ENCODE results near the gene L3MBTL1.

The L3MBTL1 gene

DNA sequence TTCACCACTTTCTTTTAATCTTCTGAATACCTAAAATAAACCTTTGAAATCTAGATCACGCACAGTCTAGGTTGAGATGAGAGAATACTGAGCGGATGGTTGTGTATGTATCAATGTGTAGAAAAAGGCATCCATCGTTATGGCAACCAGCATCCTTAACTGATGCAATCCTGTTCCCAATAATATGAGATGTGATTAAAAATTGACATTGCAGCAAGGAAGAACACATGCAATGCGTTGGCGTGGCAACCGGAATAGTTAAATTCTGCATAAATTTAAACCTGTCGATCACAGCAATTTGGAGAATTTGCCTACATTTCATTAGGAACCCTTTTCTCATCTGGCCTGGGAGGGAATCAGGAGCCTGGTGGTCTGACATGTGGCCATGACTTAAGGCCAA, 1.3 kb upstream of the L3MBTL1 start:
- DNase-seq (ENCODE audit: low spot score), result no peak

DNA sequence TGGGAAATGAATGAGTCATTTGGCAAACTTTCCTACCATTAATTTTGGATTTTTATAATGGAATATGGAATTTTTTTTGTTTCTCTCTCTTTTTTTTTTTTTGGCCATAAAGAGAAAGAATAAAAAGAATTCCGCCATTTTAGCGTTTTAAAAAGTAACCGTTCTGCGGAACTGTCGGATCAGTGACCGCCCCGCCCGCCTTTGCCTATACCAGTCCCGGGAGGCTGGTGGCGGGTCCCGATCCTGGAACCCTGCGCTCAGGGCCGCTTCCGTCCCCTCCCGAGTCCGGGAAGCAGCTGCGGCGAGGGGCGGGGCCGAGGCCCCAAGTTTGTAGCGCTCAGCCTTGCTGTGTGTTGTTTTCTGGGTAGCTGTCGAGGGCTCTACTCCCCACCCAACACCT, 609 bp downstream of the L3MBTL1 start:
- no peak for DNase-seq (ENCODE audit: low spot score)

DNA sequence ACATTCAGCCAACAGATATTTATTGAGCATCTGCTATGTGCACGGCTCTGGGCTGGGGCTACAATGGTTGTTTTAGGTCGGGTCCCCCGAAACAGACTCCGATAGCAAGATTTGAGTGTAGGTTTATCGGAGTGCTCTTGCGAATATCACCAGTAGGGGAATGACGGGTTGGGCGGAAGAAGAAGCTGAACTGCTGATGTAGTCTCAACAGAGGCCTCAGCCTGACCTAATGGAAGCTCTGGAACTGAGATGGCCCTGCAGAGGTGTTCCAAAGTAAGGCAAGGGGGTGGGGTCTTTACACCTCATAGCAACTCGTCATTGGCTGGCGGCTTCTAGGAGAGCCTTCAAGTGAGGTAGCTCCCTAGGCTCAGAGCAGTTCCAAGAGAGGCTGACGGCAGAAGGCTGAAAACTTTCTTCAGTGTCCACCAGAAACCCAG, 1.1 kb downstream of the L3MBTL1 start:
- DNase-seq (ENCODE audit: low spot score), result no peak

DNA sequence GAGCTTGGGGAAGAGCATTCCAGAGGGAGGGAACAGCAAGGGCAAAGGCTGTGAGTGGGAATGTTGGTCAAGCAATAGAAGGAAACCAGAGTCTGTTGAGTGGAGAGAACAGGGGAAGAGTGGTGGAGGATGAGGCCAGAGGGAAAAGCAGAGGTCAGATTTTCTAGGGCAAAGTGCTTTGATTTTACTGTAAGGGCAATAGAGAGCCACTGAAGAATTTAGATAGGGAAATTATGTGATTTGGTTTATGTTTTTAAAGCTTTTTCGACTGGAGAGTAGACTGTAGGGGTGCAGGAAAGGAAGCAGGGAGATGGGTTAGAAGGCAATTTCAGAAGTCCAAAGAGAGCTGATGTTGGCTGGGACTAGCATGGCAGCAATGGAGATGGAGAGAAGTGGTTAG, 4.4 kb downstream of the L3MBTL1 start:
- no peak for DNase-seq (ENCODE audit: low spot score)

DNA sequence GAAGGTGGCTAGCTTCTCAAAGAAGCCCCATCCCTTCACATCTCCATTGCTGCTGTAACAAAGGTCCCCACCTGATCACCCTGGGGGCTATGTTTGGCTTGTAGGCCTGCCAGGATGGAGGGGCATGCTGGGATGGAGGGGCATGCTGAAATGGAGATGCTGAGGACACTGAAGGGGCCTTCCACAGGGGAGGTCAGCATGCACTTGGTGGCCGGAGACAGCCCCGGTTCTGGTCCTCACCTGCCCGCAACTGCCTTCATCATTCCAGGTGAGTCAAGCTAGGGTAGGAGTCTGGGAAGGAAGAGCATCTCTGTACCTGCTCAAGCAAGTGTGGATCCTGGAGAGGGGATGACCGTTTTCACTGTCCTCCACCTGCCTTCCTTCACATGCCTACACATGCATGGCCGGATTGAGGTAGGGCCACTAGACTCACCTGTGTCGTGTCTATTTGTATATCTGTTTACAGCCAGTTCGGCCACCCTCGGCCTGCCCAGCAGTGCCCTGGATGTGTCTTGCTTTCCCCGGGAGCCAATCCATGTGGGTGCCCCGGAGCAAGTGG, 6.0 kb downstream of the L3MBTL1 start:
- no peak for DNase-seq (ENCODE audit: low spot score)

DNA sequence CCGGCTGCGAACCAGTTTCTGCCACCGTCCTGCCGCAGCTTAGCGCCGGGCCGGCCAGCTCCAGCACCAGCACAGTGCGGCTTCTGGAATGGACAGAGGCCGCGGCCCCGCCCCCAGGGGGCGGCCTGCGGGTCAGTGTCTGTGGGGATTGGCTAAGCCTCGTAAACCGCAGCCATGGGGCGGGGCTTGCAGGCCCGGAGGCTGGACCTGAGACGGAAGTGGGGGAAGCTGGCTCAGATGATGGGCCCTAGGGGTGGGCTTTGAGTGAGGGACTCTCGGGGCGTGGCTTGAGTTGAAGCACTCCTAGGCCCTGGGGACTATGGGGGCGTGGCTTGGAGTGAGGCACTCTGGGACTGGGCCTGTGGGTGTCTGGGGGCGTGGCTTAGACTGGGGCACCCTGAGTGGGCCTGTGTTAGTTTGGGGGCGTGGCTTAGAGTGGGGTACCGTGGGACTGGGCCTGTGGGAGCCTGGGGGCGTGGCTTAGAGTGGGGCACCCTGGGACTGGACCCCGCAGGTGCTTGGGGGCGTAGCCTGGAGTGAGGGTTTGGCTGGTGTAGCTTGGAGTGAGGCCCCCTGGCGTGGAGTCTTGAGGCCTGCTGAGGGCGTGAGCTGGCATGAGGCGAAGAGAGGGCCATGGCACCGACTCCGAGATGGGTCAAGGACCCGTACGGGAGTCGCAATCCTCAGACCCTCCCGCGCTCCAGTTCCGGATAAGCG, 6.6 kb downstream of the L3MBTL1 start:
- peak; percentile 99 for DNase-seq (ENCODE audit: low spot score)

DNA sequence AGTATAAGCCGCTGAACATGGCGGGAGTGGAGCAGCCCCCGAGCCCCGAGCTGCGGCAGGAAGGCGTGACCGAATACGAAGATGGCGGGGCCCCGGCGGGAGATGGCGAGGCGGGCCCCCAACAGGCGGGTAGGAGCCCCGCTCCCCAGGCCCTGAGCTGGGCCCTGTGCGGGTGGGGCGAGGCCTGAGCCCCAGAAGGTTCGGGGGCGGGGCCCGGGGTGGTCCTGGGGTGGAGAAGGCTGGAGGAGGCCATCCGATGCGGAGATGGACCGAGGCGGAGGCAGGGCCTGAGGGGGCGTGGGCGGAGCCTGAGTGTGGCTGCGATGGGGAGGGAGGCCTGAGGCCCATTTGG, 7.1 kb downstream of the L3MBTL1 start:
- no peak for DNase-seq (ENCODE audit: low spot score)

DNA sequence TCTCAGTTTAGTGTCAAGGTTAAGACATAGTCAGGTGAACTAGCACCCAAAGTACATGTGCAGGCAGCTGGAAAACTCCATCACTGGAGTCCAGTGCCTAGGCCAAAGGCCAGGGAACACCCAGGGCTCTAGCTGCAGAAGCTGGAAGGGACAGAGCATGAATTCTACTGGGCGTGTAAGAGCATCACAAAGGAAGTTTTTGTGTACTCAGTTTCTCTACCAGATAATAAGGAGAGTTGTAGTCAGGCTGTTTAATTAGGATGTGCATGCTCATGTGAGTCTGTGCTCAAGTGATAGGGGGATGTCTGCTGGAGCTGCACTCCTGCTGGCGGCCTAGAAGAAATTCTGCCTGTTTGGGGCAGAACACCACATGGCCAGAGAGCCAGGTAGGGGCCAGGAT, 8.1 kb downstream of the L3MBTL1 start:
- DNase-seq (ENCODE audit: low spot score), result no peak

DNA sequence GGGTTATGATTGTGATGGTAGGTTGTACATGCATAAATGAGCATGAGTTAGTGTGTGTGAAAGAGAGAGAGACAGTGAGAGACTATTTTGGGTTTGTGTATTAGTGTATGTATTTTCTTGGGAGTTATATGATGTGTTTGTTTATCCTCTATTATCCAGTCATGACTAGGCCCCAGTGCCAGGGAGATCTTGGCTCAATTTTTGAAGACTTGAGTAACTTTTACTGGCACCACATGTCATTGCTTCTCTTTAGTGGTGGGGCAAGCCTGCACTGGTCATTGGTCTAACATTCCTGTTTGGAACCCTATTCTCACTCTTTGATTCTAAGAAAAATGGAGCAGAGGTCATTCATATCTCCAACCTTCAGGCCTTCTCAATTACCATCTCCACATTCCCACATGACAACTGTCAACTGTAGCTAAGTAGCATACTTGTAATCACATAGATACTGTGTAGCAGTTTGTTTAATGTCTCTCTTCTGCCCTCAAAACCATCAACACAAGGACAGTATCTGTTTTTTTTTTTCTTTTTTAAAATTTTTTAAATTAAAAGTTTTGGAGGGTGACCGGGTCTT, 8.8 kb downstream of the L3MBTL1 start:
- DNase-seq (ENCODE audit: low spot score), result no peak

DNA sequence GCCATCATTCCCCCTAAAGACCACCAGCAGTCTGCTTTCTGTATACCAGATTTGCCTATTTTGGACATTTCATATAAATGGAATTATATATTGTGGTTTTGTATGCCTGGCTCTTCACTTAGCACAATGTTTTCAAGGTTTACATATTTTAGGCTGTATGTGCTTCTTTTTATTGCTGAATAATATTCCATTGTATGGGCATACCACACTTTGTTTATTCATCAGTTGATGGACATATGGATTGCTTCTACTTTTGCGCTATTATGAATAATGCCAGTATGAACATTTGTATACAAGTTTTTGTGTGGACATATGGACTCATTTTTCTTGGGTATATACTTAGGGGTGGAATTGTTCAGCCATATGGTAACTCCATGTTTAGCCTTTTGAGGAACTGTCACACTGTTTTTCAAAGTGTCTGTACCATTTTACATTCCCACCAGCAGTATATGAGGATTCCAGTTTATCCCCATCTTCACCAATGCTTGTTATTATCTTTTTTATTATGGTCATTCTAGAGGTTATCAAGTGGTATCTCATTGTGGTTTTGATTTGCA, 12.7 kb downstream of the L3MBTL1 start:
- no peak for DNase-seq (ENCODE audit: low spot score)

DNA sequence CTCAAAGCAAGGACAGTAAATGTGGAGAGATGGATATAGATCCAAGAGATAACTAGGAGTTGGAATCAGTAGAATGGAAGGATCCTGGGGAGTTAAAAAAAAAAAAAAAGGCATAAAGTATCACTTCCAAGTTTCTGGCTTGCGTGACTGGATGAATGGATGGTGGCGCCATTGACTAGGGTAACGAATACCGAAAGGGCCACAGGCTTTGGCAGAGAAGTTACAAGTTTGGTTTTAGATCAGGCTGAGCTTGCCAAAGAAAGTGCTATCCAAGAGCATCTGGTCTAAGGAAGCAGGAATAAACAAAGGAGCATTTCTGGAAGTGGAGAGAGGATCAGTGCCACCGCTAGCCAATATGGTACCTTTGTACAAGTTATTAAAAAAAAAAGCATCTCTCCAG, 17.5 kb downstream of the L3MBTL1 start:
- no peak for DNase-seq (ENCODE audit: low spot score)

DNA sequence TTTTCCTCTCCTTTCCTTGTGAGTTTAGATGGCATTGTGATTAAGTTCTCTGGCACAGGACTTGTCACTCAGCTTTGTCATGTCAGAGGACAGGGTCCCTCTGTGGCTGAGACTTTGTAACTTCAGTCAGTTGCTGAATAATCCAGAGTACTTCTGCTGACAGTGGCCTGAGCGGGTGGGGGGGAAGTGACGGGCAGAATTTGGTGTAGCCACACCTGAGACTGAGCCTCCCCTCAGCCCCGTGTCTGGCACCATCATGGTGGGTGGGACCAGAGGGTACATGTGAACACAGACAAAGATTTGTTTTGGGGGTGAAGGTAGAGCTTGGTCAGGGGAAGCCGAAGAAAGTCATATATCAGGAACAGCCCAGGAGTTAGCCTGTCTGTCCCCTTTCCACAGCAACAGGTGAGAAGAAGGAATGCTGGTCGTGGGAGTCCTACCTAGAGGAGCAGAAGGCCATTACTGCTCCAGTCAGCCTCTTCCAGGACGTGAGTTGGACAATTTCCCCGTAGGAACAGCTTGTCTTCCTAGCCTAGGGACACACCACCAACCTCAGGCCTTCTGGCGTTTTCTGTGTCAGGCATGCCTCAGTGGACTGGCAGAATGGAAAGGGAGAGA, 20.9 kb downstream of the L3MBTL1 start:
- DNase-seq (ENCODE audit: low spot score), result no peak

DNA sequence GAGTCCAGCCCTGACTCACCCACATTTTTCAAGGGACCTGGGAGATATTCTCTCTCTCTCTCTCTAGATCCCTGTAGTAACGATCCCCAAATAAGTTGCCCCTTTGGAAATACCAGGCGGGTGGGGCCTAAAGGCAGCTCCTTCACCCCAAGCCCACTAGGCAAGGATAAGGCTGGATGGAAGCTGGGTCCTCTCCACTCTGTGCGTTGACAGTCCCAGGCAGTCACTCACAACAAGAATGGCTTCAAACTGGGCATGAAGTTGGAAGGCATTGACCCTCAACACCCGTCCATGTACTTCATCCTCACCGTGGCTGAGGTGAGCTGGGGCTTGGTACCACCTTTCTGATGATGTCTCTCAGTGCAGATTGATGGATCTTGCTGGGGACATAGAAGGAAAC, 21.6 kb downstream of the L3MBTL1 start:
- no peak for DNase-seq (ENCODE audit: low spot score)

DNA sequence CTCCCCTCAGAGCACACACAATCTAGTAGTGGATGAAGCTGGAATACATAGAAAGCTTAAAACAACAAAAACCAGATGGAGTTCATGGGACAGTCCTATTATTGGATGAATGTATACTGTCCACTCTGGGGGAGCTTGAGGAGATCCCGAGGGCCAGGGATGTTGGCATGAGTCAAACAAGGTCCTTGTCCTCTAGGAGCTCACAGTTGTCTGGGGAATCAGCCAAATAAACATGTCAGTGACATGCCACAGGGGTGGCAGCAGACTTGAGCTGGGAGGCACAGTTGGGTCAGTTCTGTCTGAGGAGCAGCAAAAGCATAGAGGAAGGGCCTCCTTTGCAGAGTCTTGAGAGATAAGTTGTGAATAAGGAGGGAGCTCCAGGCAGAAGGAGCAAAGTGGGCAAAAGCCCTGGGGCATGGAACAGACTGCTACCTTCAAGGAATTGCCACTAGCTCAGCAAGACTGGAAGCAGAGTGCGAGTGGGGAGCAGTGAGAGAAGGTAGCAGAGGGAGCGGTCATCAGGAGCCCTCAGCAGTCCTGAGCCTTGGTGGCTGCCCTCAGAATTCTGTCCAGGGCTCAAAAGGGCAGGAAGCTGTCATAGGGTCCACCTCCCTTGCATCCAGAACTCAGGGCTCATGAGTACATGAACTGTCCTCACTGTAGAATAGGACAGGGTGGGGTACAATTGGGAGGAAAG, 22.1 kb downstream of the L3MBTL1 start:
- no peak for DNase-seq (ENCODE audit: low spot score)

DNA sequence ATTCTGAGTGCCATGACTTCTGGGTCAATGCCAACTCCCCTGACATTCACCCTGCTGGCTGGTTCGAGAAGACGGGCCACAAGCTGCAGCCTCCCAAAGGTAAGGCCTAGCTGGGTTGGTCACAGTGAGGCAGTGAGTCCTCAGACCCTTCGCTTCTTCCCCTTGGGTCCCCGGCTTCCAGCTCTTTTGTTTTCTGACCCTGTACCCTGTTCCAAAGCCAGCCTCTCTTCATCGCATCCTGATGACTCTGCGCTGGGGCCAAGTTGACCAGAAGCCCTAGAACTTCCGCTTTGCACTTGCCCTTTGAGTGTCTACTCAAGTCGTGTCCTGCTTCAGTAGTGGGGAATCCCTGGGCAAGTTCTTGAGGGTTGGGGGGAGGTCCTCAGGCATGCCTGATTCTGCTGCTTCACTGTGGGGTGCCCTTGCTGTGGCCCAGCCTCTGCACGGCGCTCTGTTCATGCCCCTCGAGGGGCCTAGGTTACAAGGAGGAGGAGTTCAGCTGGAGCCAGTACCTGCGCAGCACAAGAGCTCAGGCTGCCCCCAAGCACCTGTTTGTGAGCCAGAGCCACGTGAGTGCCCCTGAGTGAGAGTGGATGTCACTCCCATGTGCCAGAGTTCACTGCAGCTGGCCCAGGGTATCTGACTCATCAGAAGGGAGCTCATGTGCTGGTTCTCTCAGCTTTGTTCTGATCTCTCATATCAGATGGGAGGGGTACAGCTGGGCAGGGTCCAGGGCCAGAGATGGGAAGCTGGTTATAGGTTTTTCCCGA, 23.0 kb downstream of the L3MBTL1 start:
- DNase-seq (ENCODE audit: low spot score), result no peak

DNA sequence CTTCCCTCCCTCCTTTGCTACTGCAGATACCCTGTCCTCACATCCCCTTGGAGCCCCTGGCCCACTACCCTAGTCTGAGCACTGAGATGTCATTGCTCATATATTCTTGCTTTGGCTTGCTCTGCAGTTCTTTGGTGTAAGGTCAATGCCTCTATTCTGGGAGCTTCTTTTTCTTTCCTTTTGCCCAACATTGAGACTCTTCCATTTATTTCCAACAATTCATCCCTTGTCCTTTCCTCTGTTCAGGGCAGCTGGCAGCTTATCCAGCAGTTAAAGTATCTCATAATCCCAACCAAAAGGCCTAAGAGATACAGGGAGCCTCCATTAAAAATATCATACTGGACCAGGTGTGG, 23.6 kb downstream of the L3MBTL1 start:
- no peak for DNase-seq (ENCODE audit: low spot score)

DNA sequence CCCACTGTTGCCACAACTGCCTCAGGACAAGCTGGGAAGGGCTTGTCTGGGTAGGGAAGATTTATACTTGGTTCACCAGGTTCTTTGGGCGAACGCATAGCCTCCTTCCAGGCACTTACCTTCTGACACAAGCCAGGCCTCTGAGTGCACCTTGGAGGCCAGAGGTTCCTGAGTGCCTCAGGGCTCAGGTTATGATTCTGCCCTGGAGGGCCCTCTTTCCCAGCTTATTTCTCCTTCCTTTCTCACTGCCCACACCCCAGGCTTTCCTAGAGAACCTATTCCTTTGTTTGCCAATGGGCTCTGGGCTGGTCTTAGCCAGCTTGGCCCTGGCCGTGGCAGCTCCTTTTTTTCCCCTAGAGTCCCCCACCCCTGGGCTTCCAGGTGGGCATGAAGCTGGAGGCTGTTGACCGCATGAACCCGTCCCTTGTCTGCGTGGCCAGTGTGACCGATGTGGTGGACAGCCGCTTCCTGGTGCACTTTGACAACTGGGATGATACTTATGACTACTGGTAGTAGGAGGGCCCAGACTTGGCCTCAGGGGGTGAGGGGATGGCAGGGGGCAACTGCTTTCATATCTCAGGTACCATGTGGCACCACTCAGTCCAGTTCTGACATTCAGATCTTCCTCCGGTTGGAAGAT, 25.0 kb downstream of the L3MBTL1 start:
- DNase-seq (ENCODE audit: low spot score), result no peak

DNA sequence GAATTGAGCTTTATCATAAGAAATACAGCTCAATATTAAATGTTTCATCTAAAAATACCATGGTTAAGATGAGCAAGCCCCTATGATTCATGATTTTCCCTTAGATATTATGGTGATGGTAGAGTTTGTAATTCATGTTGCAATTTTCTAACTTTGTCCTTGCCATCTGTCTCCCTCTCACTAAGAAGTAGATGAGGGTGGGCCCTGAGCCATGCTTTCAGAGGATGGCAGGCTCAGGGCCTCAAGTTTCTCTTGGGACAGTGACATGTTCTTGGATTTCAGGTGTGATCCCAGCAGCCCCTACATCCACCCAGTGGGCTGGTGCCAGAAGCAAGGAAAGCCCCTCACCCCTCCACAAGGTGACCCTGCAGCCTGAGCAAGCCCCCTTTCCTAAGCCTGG, 25.6 kb downstream of the L3MBTL1 start:
- no peak for DNase-seq (ENCODE audit: low spot score)

DNA sequence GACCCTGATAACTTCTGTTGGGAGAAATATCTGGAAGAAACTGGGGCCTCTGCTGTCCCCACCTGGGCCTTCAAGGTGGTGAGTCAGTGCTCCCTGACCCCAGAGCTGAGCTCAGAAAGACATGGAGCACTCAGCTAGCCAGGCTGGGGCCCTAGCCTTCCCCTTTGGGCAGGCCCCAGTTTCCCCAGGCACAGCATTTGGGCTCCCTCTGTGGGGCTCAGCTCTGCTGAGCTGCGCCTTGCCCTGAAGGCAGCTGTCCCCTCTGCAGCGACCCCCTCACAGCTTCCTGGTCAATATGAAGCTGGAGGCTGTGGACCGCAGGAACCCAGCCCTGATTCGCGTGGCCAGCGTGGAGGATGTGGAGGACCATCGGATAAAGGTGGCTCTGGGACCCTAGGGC, 26.5 kb downstream of the L3MBTL1 start:
- DNase-seq (ENCODE audit: low spot score), result no peak

DNA sequence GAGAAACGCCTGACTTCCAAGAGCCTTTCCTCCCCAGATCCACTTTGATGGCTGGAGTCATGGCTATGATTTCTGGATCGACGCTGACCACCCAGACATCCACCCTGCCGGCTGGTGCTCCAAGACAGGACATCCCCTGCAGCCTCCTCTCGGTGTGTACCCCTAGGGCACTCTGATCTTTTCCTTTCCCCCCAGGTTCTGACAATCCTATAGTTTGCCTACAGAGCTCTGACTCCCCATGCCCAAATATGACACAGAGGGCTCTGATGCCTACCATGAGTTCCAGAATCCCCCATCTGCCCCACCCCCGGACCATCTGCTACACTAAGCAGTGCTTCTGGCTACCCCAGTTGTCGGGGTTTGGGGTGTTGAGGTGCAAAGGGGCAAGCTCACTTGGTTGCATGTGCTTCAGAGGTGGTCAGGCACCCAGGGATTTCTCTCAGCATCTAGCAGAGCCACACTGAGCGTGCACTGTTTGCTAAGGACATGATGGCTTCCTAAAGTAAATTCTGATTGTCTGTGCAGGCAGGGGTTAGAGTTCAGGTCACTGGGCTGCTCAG, 27.4 kb downstream of the L3MBTL1 start:
- DNase-seq (ENCODE audit: low spot score), result no peak

DNA sequence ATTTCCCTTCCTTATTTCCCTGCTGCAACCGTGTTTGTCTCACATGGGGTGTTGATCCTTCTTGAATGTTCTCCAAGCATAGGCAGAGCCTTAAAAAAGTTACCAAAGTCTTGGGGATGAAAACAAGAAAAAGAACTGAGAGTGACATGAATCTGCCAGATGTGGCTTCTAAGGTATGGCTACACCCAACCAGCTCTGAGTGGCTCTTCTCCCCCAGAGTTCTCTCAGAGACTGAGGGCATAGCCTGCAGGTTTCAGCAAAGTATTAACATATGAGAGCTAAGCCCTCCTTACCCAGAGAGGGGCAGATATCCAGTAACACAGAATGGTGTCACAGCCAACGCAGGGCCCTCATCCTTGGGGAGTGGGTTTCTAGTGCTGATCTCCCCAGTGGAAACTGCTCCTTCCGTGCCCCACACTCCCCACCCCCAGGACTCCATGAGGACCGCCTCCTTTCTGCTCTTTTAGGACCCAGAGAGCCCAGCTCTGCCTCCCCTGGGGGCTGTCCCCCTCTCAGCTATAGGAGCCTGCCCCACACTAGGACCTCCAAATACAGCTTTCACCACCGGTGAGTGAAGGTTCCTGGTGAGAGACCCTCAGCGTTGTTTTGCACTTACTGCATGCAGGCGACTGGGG, 28.0 kb downstream of the L3MBTL1 start:
- DNase-seq (ENCODE audit: low spot score), result no peak
